Measurements from ENCODE around the gene SLC6A18. TPM values are rescaled to one million over a fixed set of nuclear protein-coding genes. Genes with fewer than 3 reads are reported as not detected.

The SLC6A18 gene
- polyA plus RNA-seq, 1 experiment, result not detected

DNA sequence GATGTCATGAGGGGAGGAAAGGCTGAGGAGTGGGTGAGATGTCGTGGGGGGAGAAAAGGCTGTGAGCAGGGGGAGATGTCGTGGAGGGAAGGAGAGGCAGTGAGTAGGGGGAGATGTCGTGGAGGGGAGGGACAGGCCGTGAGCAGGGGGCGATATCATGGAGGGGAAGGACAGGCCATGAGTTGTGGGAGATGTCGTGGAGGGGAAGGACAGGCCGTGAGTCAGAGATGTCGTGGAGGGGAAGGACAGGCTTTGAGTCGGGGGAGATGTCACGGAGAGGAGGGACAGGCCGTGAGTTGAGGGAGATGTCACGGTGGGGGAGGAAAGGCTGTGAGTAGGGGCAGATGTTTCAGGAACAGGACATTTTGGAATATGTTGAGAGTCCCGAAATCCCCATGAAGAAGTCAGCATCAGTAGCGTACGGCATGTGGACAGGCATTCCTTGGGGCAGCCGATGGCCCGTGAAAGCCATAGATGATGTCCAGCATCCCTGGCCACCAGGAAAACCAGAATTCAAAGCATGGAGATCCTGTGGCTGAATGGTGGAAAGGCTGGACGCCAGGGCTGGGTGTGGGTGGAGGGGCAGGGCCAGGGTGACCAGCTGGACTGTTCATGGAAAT, 32.1 kb upstream of the SLC6A18 start:
- CTCF ChIA-PET, result no interaction called here
- H3K27me3 ChIP-seq (ENCODE audit: control insufficient read depth, insufficient read depth, low read length), result peaks cover 8% of the 10 kb centered on the region
- TF ChIP-seq, protein P1, sequence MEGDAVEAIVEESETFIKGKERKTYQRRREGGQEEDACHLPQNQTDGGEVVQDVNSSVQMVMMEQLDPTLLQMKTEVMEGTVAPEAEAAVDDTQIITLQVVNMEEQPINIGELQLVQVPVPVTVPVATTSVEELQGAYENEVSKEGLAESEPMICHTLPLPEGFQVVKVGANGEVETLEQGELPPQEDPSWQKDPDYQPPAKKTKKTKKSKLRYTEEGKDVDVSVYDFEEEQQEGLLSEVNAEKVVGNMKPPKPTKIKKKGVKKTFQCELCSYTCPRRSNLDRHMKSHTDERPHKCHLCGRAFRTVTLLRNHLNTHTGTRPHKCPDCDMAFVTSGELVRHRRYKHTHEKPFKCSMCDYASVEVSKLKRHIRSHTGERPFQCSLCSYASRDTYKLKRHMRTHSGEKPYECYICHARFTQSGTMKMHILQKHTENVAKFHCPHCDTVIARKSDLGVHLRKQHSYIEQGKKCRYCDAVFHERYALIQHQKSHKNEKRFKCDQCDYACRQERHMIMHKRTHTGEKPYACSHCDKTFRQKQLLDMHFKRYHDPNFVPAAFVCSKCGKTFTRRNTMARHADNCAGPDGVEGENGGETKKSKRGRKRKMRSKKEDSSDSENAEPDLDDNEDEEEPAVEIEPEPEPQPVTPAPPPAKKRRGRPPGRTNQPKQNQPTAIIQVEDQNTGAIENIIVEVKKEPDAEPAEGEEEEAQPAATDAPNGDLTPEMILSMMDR (IDR thresholded peaks at IDR 0.05; ENCODE audit: insufficient read depth, low read depth, low read length), result no peak

DNA sequence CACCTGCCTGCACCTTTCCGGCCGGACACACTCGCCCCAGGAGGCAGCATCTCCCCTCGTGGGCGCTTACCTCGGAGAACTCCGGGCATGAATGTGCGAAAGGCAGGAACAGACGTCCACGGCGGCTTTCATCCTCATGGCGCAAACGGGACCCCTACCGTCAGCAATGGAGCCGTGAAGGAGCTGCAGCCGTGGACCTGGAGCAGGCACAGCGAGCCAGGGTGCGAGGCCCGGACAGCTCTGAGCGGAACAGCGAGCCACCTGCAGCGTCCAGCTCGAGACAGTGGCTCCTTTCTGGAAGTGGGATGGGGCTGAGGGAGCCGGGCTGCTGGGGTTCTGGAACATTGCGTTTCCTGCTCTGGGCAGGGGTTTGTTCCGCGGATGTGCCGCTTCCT, 31.6 kb upstream of the SLC6A18 start:
- peaks cover 8% of the 10 kb centered on the region for H3K27me3 ChIP-seq (ENCODE audit: control insufficient read depth, insufficient read depth, low read length)
- H3K36me3 ChIP-seq (ENCODE audit: control insufficient read depth, insufficient read depth, low read length), result no peaks in the 10 kb centered on the region
- TF ChIP-seq, protein P1 (IDR thresholded peaks at IDR 0.05; ENCODE audit: insufficient read depth, low read depth, low read length), result no peak
- H3K4me3 ChIP-seq (ENCODE audit: low read depth, low read length), result no peak overlapping the region
- ChIA-PET CTCF (no interaction called here), POLR2A (no interaction called here)
- DNase-seq (ENCODE audit: low read depth), result no peak

More for the DNA sequence above, 32.1 kb upstream of the SLC6A18 start:
- POLR2A ChIA-PET, result no interaction called here
- DNase-seq (ENCODE audit: low read depth), result no peak
- no peak overlapping the region for H3K4me3 ChIP-seq (ENCODE audit: low read depth, low read length)
- no peaks in the 10 kb centered on the region for H3K36me3 ChIP-seq (ENCODE audit: control insufficient read depth, insufficient read depth, low read length)

DNA sequence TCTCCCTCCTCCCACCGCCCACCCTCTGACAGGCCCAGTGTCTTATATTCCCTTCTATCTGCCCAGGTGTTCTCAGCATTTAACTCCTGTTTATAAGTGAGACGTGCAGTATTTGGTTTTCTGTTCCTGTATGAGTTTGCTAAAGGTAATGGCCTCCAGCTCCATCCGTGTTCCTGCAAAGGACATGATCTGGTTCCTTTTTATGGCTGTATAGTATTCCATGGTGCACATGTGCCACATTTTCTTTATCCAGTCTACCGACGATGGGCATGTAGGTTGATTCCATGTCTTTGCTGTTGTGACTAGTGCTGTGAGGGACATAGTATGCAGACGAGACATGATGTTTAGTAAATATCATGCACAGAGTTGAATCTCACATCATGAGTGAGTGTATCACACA, 30.8 kb upstream of the SLC6A18 start:
- Histone ChIP-seq H3K36me3 (ENCODE audit: control insufficient read depth, insufficient read depth, low read length) (no peaks in the 10 kb centered on the region), H3K27me3 (ENCODE audit: control insufficient read depth, insufficient read depth, low read length) (peaks cover 8% of the 10 kb centered on the region), H3K4me3 (ENCODE audit: low read depth, low read length) (no peak overlapping the region)
- no peak for DNase-seq (ENCODE audit: low read depth)
- CTCF ChIA-PET, result interaction anchor here (0.6 kb wide), 1 partner anchor 149 kb away, joined by 3 read pairs; no protein-coding TSS in a partner anchor
- POLR2A ChIA-PET, result no interaction called here
- TF ChIP-seq, protein P1 (IDR thresholded peaks at IDR 0.05; ENCODE audit: insufficient read depth, low read depth, low read length), result no peak

DNA sequence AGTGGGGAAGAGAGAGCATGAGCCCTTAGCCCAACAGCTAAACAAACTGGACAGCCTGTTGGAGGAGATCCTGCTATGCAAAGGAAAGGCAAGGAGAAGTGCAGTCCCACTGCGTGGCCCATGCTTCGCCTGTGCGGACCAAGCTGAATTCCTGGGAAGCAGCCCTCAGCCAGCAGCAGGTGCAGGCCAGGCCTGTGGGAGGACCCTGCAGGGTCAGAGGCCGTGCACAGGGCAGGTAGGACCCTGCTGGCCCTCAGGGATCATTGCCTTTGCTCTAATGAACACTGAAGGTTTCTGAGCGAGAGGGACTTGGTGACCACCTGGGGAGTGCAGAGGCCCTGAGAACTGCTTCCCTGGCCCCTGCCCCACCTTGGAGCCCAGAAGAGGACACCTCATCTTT, 29.7 kb upstream of the SLC6A18 start:
- CTCF ChIA-PET, result interaction anchor here (0.8 kb wide), 1 partner anchor 21 kb away, joined by 3 read pairs; no protein-coding TSS in a partner anchor
- H3K27me3 ChIP-seq (ENCODE audit: control insufficient read depth, insufficient read depth, low read length), result peaks cover 5% of the 10 kb centered on the region

DNA sequence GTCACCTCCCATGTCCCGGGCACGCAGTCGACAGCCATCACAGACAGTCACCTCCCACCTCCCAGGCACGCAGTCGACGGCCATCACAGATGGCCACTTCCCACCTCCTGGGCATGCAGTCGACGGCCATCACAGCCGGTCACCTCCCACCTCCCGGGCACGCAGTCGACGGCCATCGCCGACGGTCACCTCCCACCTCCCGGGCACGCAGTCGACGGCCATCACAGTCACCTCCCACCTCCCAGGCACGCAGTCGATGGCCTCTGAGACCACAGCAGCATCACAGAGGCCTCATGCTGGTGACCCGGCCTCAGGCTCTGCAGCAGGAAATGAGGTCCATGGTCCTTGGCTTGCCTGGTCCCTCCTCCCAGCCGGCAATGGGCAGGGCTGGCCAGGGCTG, 29.3 kb upstream of the SLC6A18 start:
- TF ChIP-seq, protein P1 (IDR thresholded peaks at IDR 0.05; ENCODE audit: insufficient read depth, low read depth, low read length), result no peak
- Histone ChIP-seq H3K27me3 (ENCODE audit: control insufficient read depth, insufficient read depth, low read length) (peaks cover 3% of the 10 kb centered on the region), H3K4me3 (ENCODE audit: low read depth, low read length) (no peak overlapping the region), H3K36me3 (ENCODE audit: control insufficient read depth, insufficient read depth, low read length) (no peaks in the 10 kb centered on the region)
- ChIA-PET CTCF (no interaction called here), POLR2A (no interaction called here)
- no peak for DNase-seq (ENCODE audit: low read depth)

More for the DNA sequence above, 29.7 kb upstream of the SLC6A18 start:
- TF ChIP-seq, protein P1 (IDR thresholded peaks at IDR 0.05; ENCODE audit: insufficient read depth, low read depth, low read length), result no peak
- H3K4me3 ChIP-seq (ENCODE audit: low read depth, low read length), result no peak overlapping the region
- POLR2A ChIA-PET, result no interaction called here
- DNase-seq (ENCODE audit: low read depth), result no peak
- H3K36me3 ChIP-seq (ENCODE audit: control insufficient read depth, insufficient read depth, low read length), result no peaks in the 10 kb centered on the region
